AG20443 (cell line): Measurements from ENCODE around the gene EP400.

Experiments used
- DNase-seq: peaks from one replicate; pipeline ENCODE4 v3.0.0; 2012; ENCODE audit warnings: low spot score, mixed read lengths

EP400 gene, protein sequence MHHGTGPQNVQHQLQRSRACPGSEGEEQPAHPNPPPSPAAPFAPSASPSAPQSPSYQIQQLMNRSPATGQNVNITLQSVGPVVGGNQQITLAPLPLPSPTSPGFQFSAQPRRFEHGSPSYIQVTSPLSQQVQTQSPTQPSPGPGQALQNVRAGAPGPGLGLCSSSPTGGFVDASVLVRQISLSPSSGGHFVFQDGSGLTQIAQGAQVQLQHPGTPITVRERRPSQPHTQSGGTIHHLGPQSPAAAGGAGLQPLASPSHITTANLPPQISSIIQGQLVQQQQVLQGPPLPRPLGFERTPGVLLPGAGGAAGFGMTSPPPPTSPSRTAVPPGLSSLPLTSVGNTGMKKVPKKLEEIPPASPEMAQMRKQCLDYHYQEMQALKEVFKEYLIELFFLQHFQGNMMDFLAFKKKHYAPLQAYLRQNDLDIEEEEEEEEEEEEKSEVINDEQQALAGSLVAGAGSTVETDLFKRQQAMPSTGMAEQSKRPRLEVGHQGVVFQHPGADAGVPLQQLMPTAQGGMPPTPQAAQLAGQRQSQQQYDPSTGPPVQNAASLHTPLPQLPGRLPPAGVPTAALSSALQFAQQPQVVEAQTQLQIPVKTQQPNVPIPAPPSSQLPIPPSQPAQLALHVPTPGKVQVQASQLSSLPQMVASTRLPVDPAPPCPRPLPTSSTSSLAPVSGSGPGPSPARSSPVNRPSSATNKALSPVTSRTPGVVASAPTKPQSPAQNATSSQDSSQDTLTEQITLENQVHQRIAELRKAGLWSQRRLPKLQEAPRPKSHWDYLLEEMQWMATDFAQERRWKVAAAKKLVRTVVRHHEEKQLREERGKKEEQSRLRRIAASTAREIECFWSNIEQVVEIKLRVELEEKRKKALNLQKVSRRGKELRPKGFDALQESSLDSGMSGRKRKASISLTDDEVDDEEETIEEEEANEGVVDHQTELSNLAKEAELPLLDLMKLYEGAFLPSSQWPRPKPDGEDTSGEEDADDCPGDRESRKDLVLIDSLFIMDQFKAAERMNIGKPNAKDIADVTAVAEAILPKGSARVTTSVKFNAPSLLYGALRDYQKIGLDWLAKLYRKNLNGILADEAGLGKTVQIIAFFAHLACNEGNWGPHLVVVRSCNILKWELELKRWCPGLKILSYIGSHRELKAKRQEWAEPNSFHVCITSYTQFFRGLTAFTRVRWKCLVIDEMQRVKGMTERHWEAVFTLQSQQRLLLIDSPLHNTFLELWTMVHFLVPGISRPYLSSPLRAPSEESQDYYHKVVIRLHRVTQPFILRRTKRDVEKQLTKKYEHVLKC (N-terminal part only)

GRCh38 chr12:131949431-131950181, at the start of gene EP400:
EP400 (plus strand) TSS chr12:131949942; CDS start chr12:131960620, 10,678 bp downstream.
- DNase-seq = peak; percentile 99

- no peak for DNase-seq
These were observed 49.3 kb upstream of the EP400 start for GRCh38 chr12:131900397-131900796.

DNA sequence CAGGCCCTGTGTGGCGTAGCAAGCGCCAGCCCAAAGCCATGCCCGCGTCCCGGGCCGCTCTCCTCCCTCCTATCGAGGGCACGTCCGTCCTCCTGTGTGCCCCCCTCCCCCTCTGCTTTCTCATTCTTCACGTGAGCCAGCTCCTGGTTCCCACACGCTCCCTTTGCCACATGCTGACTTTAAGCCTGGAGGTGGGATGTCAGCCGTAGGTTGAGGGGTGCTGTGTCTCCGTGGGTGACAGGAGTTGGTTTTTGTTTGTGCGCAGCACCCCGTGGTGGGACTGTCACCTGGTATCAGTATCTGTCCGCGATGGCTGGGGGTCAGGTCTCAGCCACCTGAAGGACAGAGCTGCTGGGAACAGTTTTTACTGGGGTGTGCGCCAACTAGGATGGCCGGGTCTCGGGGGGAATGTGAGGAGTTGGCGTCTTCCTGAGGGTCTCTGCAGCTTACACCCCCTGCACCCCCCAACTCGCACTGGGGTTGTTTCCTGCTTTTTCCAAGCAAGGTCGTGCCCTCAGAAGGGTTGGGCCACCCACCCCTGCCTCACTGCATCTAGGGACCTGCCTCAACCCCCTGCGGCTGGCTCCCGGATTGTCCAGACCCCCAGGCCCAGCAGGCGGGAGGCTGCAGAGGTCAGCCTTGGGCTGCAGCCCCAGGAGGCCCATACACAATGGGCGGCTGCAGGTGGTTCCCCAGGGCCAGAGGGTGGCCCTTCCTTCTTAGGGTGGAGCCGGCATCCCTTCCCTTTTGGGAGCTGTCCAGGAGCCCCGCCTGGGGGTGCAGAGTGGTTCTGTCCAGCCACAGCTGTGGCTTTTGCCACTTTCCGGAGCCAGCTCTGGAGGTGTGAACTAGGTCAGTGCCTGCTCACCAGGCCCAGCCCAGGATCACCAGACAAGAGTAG, 48.1 kb upstream of the EP400 start:
- no peak for DNase-seq

DNA sequence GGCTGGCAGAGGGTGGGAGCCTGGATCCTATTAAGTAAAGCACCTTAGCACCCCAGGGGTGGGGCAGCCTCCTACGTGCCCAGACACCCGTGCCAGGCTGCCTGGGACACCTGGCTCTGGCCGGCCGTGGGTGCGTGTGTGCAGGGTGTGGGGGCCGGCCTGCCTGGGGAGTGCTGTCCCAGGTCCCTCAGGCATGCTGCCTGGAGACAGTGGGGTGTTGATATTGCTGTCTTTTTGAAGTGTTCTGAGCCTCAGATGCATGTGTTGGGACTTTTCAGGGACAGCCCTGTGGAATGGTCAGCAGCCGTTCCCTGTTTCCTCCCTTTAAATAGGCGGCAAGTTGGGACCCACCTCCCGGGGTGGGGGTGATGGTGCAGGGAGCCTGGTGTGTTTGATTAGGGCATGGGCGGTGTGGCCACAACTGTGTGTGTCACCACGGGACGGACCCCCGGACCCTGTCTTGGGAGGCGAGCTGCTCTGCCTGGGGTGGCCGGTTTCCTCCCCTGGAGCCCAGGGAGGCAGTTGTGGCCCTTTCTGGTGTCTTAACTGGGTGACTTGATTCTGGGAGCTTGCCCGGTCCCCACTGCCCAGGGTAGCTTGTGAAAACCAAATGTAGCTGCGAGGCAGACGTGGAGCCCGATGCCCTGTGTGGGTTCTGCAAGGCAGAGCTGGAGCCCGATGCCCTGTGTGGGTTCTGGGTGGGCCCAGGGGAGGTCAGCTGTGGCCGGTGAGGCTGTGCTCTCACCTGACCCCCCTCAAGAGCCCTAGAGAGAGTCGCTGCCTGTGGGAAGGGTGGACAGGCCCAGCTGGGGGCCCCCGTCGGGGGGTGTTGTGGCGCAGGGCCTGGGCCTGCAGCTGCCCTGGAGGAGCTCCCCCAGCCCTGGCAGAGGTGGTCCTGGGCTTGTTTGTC, 47.2 kb upstream of the EP400 start:
- DNase-seq = no peak

GRCh38 chr12:131903270-131904255, 46.2 kb upstream of the EP400 start:
- no peak for DNase-seq

DNA sequence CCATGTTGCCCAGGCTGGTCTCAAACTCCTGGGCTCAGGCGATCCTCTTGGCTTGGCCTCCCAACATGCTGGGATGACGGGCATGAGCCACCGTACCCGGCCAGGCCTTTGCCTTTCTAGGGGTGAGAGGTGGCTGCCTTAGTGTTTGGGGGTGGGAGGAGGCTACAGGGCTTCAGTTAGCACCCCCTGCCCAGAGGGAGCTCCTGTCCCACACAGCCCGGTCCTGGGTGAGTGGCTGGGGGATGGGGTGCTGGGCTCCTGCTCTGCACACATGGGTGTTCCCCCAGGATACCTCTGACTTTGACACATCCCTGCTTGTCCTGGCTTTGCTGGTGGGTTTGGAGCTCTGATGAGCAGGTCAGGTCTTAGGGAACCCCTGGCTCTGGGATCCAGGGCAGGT, 45.4 kb upstream of the EP400 start:
- no peak for DNase-seq

- DNase-seq = no peak
These were observed 44.6 kb upstream of the EP400 start for GRCh38 chr12:131905081-131905629.

DNA sequence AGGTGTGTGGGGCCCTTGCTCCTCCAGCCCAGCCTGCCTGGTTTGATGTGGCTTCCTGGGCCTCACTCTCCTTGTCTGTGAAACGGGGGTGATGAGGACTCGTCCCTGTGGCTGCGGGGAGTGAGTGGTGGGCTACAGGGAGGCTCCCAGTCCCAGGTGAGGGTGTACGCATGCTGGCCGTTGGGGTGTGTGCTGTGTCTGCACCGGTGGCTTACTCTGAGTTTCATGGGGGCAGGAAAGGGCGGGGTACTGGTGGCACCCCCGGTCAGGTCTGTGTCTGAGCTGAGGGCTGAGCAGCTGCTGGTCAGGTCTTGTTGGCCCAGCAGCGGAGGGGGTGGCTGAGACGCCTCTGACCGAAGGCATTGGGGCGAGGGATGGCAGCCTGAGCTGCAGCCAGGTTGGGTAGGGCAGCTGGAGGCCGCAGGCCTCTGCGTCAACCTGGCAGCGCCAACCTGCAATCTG, 44.1 kb upstream of the EP400 start:
- DNase-seq = no peak

DNA sequence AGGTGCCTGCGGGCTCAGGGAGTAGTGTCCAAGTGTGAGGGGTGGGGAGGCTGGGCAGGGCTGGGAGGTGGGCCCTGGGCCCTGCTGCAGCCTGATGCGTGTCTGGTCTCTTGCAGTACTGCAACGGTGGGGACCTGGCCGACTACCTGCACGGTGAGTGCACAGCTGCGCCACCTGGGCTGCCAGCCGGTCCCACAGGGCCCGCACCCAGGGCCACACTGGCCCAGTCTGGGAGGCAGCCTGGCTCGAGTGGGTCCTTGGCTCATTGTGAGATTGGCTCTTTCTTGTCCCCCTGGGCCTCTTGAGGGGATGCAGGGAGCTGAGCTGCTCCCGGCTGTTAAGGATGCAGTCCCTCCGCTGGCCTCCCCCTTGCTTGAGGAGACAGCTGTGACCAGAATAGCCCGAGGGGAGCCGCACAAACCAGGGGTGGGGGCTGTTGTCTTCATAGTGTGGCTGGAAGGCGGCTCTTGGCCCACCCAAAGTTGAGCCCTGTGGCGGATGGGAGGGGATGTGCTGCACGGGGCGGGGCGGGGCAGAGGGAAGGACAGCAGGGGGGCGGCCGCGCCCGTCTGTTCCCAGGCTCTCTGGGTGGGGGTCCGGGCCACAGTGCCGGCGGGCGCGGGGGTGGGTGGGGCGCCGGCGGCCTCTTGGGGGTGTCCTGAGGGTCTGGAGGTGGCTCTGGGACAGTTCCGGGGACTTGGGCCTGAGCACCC, 42.2 kb upstream of the EP400 start:
- no peak for DNase-seq

DNA sequence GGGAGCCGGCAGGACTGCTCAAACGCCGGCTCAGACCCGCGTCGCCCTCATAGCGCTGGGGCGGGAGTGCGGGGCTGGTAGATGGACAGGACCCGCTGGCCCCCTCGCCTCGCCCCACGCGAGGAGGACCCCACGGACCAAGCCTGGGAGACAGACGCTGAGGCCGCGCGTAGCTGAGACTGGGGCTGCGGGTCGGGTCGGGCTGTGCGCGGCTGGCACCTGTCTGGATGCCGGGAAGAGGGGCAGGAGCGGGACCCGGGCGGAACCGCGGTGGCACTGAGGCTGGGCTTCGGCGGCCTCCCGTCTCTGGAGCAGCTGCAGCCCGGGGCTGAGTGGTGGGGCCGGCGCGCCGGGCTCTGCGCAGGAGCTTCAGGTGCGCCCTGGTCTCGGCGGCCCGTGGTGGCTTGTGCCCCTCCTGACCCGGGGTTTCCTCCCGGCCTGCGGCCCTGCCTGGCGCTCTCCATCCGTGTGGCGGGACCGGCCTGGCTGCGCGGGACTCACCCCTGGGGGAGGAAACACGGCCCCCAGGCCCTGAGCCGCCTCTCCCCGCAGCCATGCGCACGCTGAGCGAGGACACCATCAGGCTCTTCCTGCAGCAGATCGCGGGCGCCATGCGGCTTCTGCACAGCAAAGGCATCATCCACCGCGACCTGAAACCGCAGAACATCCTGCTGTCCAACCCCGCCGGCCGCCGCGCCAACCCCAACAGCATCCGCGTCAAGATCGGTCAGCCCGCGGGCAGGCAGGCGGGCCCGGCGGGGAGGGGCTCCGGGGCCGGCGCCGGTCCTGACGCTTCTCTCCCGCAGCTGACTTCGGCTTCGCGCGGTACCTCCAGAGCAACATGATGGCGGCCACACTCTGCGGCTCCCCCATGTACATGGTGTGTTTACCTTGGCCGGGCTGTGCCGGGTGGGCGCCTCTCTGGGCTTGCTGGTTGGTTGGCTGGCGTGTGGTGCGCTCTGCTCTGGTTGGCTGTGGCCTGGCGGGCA, 41.4 kb upstream of the EP400 start:
- no peak for DNase-seq

DNA sequence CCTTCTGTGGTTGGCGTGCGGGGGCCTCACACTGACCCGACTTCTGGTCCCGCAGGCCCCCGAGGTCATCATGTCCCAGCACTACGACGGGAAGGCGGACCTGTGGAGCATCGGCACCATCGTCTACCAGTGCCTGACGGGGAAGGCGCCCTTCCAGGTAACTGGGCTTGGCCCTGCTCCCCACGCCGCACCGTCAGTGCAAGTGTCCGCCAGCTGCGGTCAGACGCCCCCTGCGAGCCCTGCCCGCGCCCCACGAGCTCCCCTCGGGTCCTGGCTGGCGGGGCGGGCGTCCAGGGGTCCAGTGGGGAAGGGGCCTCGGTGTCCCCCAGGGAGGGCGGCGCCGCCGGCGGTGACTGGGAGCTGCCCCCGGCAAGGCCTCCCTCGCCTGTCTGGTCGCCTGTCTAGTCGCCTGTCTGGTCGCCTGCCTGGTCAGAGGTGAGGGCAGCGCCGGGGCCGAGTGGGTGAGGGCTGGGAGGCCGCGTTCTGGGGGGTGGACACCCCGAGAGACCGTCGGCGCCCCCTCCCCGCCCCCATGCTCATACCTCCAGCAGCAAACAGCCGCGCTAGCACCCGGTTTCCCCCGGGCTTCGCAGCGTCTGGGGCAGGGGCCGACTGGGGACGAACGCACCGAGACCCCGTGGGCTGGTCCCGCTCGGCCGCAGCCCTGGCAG, 40.5 kb upstream of the EP400 start:
- DNase-seq = no peak

GRCh38 chr12:131909752-131910219, 40.0 kb upstream of the EP400 start:
- DNase-seq = no peak

- DNase-seq = no peak
These were observed 39.3 kb upstream of the EP400 start for GRCh38 chr12:131910302-131911027.

DNA sequence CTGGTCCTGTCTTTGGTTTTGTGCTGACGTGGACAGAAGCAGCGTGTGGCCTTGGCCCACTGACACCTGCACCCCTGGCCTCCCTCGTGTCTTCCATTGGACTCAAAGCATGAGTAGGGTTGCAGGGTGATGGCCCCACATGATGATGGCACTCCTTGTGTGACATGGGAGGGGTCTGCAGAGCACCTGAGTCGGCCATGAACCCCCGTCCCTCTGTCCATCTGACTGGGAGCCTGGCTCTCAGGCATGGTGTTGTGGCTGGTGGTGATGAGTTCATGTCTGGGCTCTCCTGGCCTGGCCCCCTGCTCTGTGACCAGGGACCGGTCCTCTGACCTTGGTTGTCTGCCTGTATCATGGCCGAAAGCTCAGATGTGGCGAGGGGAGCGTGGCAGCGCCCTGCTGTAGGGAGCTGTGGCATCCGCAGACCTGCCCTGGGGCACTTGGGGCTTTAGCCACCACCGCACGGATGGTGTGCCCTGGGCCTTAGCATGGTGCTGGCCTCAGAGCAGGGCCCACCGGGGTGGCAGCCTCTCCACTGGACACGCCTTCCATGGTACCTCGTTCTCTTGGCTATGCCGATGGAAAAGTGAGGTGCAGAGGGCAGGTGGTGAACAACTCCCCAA, 38.6 kb upstream of the EP400 start:
- DNase-seq = no peak
